H1 (cell line): ENCODE data around the gene UBR3. TPM values are rescaled to one million over a fixed set of nuclear protein-coding genes. Genes with fewer than 3 reads are reported as not detected.

Experiments
- RFX5 ChIP-seq: IDR thresholded peaks from 2 replicates; pipeline ENCODE4 v1.6.1; 2011; ENCODE audit warnings: low read depth, low read length, improper control_type of control experiment, borderline replicate concordance
- SP1 ChIP-seq: IDR thresholded peaks from 2 replicates; pipeline ENCODE4 v1.6.1; 2011; ENCODE audit warnings: low read depth, low read length
- TCF12 ChIP-seq: IDR thresholded peaks from 2 replicates; pipeline ENCODE4 v1.6.1; 2011; ENCODE audit warnings: low read depth, mild to moderate bottlenecking, low read length
- YY1 ChIP-seq: IDR thresholded peaks from 2 replicates; pipeline ENCODE4 v1.6.1; 2011; ENCODE audit warnings: low read depth, mild to moderate bottlenecking, low read length
- polyA plus RNA-seq, 7 experiments: library from polyadenylated mRNA; depleted of rRNA in 3 of 7; stranded (reverse) in 5 of 7; unstranded in 2 of 7; fragments of >200 nt in 5 of 7; fragments of 200-250 nt in 2 of 7; gene quantifications; 1 replicate in 5 of 7; 2 replicates in 1 of 7; 4 replicates in 1 of 7; pipeline versions ENCODE4 v1.2.1 to v1.2.3, GENCODE V29; 2011 to 2013; ENCODE audit warnings: missing spikeins in 2 of 7, mixed read lengths in 2 of 7
- total RNA-seq: library from RNA; stranded (reverse); fragmentation: NEBNext Ultra II Directional; extraction: Animal tissue kit (Norgen Biotek cat#: 25700); gene quantifications from 2 replicates; pipeline ENCODE4 v1.2.1, GENCODE V29; 2021
- TF ChIP-seq, protein P1 (sequence below), 3 experiments: IDR thresholded peaks; 1 replicate in 2 of 3; 2 replicates in 1 of 3; pipeline versions ENCODE4 v1.5.1 to v1.6.1; 2011; ENCODE audit warnings: low read length in 3 of 3, mild to moderate bottlenecking in 3 of 3, inconsistent platforms in 2 of 3, low read depth in 1 of 3, moderate library complexity in 1 of 3; ENCODE audit not compliant: insufficient read depth in 1 of 3; ENCODE audit errors: control extremely low read depth in 1 of 3

The UBR3 gene
- total and polyA plus RNA-seq, 2 of the 8 experiments (the other 6 are each of a cell fraction or from before 2014, with no cell fraction given), result 3.7 to 17.7 TPM

DNA sequence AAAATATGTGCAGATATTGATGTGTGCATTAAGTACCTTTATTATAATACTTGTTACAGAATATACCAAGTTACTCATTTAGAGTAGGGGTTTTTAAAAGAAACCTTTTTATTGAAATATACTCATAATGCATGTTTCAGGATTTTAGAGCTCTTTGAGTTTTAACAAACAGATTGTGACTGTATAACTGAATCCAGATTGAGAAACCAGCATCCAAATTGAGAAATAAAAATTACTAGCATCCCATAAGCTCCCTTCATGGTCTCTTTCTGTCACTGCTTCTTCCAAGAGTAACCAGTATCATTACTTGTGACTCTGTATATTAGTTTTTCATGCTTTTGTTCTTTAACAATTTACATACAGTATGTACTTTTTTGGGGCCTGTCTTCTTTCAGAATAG, 156.9 kb downstream of the UBR3 start (continued):
- TF ChIP-seq, protein P1, sequence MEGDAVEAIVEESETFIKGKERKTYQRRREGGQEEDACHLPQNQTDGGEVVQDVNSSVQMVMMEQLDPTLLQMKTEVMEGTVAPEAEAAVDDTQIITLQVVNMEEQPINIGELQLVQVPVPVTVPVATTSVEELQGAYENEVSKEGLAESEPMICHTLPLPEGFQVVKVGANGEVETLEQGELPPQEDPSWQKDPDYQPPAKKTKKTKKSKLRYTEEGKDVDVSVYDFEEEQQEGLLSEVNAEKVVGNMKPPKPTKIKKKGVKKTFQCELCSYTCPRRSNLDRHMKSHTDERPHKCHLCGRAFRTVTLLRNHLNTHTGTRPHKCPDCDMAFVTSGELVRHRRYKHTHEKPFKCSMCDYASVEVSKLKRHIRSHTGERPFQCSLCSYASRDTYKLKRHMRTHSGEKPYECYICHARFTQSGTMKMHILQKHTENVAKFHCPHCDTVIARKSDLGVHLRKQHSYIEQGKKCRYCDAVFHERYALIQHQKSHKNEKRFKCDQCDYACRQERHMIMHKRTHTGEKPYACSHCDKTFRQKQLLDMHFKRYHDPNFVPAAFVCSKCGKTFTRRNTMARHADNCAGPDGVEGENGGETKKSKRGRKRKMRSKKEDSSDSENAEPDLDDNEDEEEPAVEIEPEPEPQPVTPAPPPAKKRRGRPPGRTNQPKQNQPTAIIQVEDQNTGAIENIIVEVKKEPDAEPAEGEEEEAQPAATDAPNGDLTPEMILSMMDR (IDR thresholded peaks at IDR 0.05; ENCODE audit: control extremely low read depth in 1 of 3, insufficient read depth in 1 of 3, low read depth in 1 of 3, low read length in 3 of 3), result no peak
- TF ChIP-seq SP1, result no peak
- TF ChIP-seq YY1, result no peak
- no peak for TF ChIP-seq TCF12
- TF ChIP-seq RFX5, result no peak
